22Rv1 (cell line): ENCODE results near the gene CEP135.
"Not testable (repeated sequence)": the region's sequence is repeated elsewhere in the genome, so short reads cannot be mapped to it uniquely, and the experiment has no call there.

Experiments used
- H3K27ac ChIP-seq: fragments of 450-650 bp; 2 replicates; pipeline ENCODE4 v1.5.1; 2017
- ZFX ChIP-seq: fragments of 450-650 bp; IDR thresholded peaks from 2 replicates; pipeline ENCODE4 v1.6.1; 2017; ENCODE audit warnings: antibody characterized with exemption, borderline replicate concordance
- TF ChIP-seq, protein P1 (sequence below): fragments of 450-650 bp; IDR thresholded peaks from 2 replicates; pipeline ENCODE4 v1.5.1; 2017; ENCODE audit warnings: mild to moderate bottlenecking

The CEP135 gene

DNA sequence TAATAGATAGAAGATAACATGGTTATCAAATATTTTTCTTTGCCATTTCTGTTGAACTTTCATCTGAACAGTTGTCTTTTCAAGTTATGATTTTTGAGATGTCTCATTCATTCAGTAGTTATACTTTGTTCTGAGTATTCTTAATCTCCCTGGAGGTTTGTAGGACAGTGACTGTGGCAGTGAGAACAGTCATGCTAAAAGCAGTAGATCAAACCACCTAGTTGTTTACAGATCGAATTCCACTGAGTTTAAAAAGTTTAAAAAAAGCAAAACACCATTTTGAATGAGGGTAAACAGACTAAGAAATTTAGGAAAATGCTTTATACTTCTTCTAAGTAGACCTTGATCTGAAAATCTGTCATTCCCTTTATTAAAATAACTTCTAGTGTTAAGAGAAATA, 107.2 kb downstream of the CEP135 start:
- no peak overlapping the region for H3K27ac ChIP-seq
- TF ChIP-seq, protein P1, sequence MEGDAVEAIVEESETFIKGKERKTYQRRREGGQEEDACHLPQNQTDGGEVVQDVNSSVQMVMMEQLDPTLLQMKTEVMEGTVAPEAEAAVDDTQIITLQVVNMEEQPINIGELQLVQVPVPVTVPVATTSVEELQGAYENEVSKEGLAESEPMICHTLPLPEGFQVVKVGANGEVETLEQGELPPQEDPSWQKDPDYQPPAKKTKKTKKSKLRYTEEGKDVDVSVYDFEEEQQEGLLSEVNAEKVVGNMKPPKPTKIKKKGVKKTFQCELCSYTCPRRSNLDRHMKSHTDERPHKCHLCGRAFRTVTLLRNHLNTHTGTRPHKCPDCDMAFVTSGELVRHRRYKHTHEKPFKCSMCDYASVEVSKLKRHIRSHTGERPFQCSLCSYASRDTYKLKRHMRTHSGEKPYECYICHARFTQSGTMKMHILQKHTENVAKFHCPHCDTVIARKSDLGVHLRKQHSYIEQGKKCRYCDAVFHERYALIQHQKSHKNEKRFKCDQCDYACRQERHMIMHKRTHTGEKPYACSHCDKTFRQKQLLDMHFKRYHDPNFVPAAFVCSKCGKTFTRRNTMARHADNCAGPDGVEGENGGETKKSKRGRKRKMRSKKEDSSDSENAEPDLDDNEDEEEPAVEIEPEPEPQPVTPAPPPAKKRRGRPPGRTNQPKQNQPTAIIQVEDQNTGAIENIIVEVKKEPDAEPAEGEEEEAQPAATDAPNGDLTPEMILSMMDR = no peak
- no peak for TF ChIP-seq ZFX

DNA sequence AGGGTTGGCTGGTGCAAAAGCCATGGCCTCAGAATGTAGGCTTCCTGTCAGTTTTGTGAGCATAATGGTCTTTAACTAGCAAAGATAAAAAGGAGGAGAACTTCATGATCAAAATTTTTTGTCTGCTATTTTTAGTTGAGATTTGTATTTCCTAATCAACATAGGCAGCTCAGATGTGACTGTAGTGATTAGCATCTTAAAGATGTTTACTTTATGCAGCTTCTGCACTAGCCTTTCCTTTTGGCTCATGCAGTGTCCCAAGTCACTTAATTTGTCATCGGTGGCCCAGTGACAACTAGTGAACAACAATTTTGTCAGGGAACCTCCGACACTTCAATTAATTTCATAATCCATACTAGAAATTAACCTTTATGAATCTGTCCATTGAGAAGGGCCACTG, 109.8 kb downstream of the CEP135 start:
- no peak overlapping the region for H3K27ac ChIP-seq

DNA sequence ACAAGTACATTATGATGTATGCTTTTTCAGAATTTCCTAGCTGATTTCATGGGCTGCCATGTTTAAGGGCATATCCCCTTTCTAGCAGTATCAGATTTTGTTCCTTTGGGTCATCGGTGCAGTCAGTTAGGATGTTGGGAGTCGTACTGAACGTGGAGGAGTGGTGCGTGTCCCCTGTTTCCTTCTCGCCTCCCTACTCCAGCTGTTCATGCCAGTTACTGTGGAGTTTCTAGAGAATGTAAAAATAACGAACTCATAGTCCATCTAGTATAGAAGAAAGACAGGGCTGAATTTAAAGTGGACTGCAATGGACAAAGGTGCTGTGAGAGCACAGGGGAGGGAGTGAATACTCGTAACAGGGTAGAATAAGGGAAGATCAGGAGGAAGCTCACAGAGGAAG, 111.3 kb downstream of the CEP135 start:
- no peak for TF ChIP-seq ZFX
- TF ChIP-seq, protein P1 = no peak
- H3K27ac ChIP-seq = no peak overlapping the region

More for the DNA sequence above, 109.8 kb downstream of the CEP135 start:
- TF ChIP-seq, protein P1 = no peak
- TF ChIP-seq ZFX = no peak

DNA sequence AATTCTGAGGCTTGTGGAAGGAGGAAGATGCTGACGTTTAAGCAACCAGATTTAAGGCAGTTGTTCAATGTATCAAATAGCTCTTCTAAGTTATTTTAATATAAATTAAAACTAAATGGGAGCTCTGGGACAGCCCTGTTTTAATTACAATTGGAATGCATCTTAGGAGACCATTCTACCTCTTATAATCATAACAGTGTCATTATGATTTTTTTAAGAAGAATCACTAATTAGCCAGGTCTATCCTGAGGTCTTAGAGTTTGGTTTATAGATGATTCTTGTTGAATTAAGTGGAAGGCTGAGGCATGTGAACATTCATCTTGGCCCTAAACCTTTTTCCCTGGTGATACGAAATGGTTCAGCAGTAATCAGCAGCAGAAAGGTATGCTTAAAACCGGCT, 113.4 kb downstream of the CEP135 start:
- TF ChIP-seq ZFX = no peak
- TF ChIP-seq, protein P1 = no peak
- H3K27ac ChIP-seq = no peak overlapping the region

DNA sequence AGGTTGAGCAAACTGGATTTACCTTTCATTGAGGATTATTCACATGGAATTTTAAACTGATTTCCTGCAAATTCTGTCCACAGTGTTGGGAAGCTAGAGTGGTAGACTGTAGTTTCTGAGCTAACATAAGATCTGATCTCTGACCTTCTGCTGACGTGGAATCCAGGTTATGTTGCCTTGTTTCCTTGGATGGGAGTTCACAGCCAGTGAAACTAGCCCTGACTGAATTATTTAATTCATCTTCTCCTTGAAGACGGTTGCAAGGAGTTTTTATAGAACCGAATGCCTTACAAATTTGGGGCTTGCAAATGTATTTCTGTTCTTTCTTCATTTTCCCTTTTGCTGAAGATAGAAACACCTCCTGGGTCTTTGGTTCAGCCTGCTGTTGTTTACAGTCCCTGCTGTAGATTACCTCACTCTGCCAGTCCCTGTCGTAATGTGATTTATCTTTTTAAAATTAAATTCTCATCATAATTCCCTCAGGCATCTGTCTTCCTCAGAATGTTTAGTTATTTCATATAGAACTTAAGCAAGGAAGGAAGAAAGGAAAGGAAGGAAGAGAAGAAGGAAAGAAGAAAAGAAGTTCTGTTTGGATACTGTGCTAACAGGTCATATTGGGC, 113.9 kb downstream of the CEP135 start:
- no peak overlapping the region for H3K27ac ChIP-seq
- no peak for TF ChIP-seq ZFX
- TF ChIP-seq, protein P1 = no peak

DNA sequence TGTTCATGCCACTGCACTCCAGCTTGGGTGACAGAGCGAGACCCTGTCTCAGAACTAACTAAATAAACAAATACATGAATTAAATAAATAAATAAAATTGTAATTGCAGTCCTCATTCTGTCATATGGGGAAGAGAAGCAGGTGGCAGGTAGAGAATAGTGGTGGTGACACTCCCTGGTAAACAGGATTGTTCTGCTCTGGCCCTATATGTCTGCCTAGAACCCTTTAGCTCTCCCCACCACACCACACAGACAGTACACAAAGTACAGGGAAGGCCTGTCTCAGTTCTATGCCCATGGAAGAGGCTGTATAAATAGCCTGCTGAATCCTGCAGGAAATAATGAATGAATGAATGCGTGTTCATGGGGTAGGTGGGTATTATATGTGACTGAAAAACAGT, 117.7 kb downstream of the CEP135 start:
- TF ChIP-seq, protein P1 = no peak
- TF ChIP-seq ZFX = no peak
- no peak overlapping the region for H3K27ac ChIP-seq

DNA sequence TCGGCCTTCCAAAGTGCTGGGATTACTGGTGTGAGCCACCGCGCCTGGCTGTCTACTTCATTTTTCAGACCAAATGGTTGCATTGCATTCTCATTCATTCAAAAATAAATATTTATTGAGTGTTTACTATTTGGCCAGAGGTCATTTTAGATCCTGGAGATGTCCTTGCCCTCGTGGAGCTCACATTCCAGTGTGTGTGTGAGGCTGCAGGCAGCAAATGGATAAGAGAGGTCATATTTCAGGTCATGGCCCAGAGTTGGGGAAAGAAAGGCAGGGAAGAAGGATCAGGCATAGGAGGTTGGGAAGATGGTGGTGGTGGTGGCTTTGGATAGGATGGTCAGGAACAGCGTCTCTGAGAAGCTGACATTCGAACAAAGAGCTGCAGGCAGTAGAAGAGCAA, 119.1 kb downstream of the CEP135 start:
- TF ChIP-seq ZFX = no peak
- TF ChIP-seq, protein P1 = no peak
- no peak overlapping the region for H3K27ac ChIP-seq

DNA sequence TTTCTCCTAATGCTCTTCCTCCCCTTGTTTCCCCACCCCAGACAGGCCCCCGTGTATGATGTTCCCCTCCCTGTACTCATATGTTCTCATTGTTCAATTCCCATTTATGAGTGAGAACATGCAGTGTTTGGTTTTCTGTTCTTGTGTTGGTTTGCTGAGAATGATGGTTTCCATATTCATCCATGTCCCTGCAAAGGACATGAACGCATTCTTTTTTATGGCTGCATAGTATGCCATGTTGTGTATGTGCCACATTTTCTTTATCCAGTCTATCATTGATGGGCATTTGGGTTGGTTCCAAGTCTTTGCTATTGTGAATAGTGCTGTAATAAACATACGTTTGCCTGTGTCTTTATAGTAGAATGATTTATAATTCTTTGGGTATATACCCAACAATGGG, 124.0 kb downstream of the CEP135 start:
- not testable (repeated sequence) for H3K27ac ChIP-seq
